ENCODE results near the gene FPR3.
"Not testable (repeated sequence)": the region's sequence is repeated elsewhere in the genome, so short reads cannot be mapped to it uniquely, and the experiment has no call there.

Gene FPR3

GRCh38 chr19:51794885-51795490 is at the start of gene FPR3:
TSS of gene FPR3 (plus strand) at chr19:51795157. CDS start at chr19:51823749, 28,592 bp downstream.
- DNase-seq: no peak

GRCh38 chr19:51746731-51747130 is 48.2 kb upstream of the FPR3 start:
- DNase-seq: no peak

- DNase-seq: no peak
Measured at GRCh38 chr19:51749979-51750378, 45.0 kb upstream of the FPR3 start.

- DNase-seq: no peak
Measured at GRCh38 chr19:51750400-51751094, 44.4 kb upstream of the FPR3 start.

GRCh38 chr19:51751655-51752054 is 43.3 kb upstream of the FPR3 start, which contains the start of gene FPR1:
TSS of gene FPR1 (minus strand) at chr19:51751878. CDS start at chr19:51746994, 4,884 bp downstream.
- DNase-seq: no peak

GRCh38 chr19:51754109-51754508 is 40.8 kb upstream of the FPR3 start:
- no peak for DNase-seq

- no peak for DNase-seq
Measured at GRCh38 chr19:51754770-51755169, 40.2 kb upstream of the FPR3 start.

- no peak for DNase-seq
Measured at GRCh38 chr19:51755571-51755970, 39.4 kb upstream of the FPR3 start.

GRCh38 chr19:51760697-51761356 is 34.1 kb upstream of the FPR3 start, which contains the start of gene FPR2:
TSS of gene FPR2 (plus strand) at chr19:51761180. CDS start at chr19:51768659, 7,479 bp downstream.
- DNase-seq: no peak

- DNase-seq: no peak
Measured at GRCh38 chr19:51761696-51762095, 33.3 kb upstream of the FPR3 start.

GRCh38 chr19:51765086-51765485 is 29.9 kb upstream of the FPR3 start:
- no peak for DNase-seq

- no peak for DNase-seq
Measured at GRCh38 chr19:51766461-51766860, 28.5 kb upstream of the FPR3 start.

- DNase-seq: no peak
Measured at GRCh38 chr19:51771376-51772130, 23.4 kb upstream of the FPR3 start.

GRCh38 chr19:51772977-51773376 is 22.0 kb upstream of the FPR3 start:
- DNase-seq: no peak

- DNase-seq: not testable (repeated sequence)
Measured at GRCh38 chr19:51776561-51776960, 18.4 kb upstream of the FPR3 start.

GRCh38 chr19:51777570-51778462 is 17.1 kb upstream of the FPR3 start:
- DNase-seq: peak; percentile 73

GRCh38 chr19:51779181-51779580 is 15.8 kb upstream of the FPR3 start:
- no peak for DNase-seq

GRCh38 chr19:51779703-51780102 is 15.3 kb upstream of the FPR3 start:
- no peak for DNase-seq

GRCh38 chr19:51780270-51780669 is 14.7 kb upstream of the FPR3 start:
- DNase-seq: no peak

- no peak for DNase-seq
Measured at GRCh38 chr19:51781999-51782398, 13.0 kb upstream of the FPR3 start.

- DNase-seq: peak; percentile 39
Measured at GRCh38 chr19:51783372-51783771, 11.6 kb upstream of the FPR3 start.
